Right cardiac atrium (tissue), 5 donors: ENCODE data around the gene CPLANE1. TPM values are rescaled to one million over a fixed set of nuclear protein-coding genes. Genes with fewer than 3 reads are reported as not detected.
"Not testable (repeated sequence)": the region's sequence is repeated elsewhere in the genome, so short reads cannot be mapped to it uniquely, and the experiment has no call there.

Source experiments
- ATAC-seq, 2 donors: fragments of 200-7000 bp; cut with Tn5 transposase; one replicate each; pipeline versions ENCODE4 v1.8.0 to v1.9.1; 2020; ENCODE audit warnings: moderate library complexity in 2 of 2, mild to moderate bottlenecking in 1 of 2
- DNase-seq, 3 donors: peaks; one replicate each; pipeline ENCODE4 v3.0.0-alpha.2; 2020
- H3K27ac ChIP-seq: one replicate; pipeline ENCODE4 v1.5.1; 2013; ENCODE audit warnings: mild to moderate bottlenecking, low read length, control low read depth, moderate library complexity
- H3K27me3 ChIP-seq: one replicate; pipeline ENCODE4 v1.6.1; 2013; ENCODE audit not compliant: control insufficient read depth, insufficient read depth
- H3K4me1 ChIP-seq: one replicate; pipeline ENCODE4 v1.6.1; 2013; ENCODE audit warnings: low read length; ENCODE audit not compliant: control insufficient read depth, insufficient read depth
- H3K4me3 ChIP-seq: one replicate; pipeline ENCODE4 v1.5.1; 2013; ENCODE audit warnings: low read length, control low read depth
- H3K9me3 ChIP-seq: one replicate; pipeline ENCODE4 v1.6.1; 2013; ENCODE audit warnings: low read length; ENCODE audit not compliant: control insufficient read depth
- WGBS: extraction: QIAGEN DNeasy Blood & Tissue Kit; methylation state at CpG from one replicate; pipeline ENCODE4 v1.1.7; 2013; 5-methylcytosine and 5-hydroxymethylcytosine counted together
- intact Hi-C, 4 donors: fragments of 100-400 bp; cut with DNase I; formaldehyde crosslinking; loops; one replicate each; pipeline versions ENCODE4 v1.11.0 to v1.14.0; 2022 to 2023
- polyA plus RNA-seq: library from polyadenylated mRNA; stranded (reverse); fragments of 200-250 nt; gene quantifications from one replicate; pipeline ENCODE4 v1.2.3, GENCODE V29; 2013
- total RNA-seq, 4 donors: library from RNA; stranded (reverse); fragmentation: NEBNext Ultra II Directional; extraction: Animal tissue kit (Norgen Biotek cat#: 25700); gene quantifications; one replicate each; pipeline ENCODE4 v1.2.1, GENCODE V29; 2021
- donor health status: healthy with polysubstance abuse.
- donor health status: DM: no; HTN: yes; CAD: no.
- donor health status: DM: no; HTN: no; CAD: no.
- donor health status: DM: no; HTN: yes; CAD: no; lungs with severe emphysema.
- donor health status: DM: yes; HTN: yes; CAD: no.

CPLANE1 gene
- total and polyA plus RNA-seq, 5 donors = 2.3 to 12.4 (median 9.9) TPM

DNA sequence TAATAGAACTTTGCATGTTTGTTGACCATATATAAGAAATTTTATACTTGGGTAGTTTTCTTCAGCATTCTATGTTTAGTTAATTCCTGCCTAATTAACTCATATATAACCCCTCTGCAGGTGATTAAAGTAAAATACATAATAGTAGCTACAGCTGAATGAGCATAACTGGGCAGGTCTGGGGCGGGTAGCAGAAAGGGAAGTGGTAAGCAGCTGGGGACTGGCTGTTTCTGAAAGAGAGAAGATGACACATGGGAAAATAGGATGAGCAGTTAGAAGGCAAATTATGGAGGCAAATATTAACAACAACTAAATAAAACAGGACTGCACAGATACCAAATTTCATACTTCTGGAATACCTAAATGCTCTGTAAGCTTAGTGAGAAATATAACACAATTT, 128.1 kb downstream of the CPLANE1 start:
- ATAC-seq (no peak), DNase-seq (no peak)
- H3K27ac ChIP-seq = no peak overlapping the region
- H3K4me1 ChIP-seq = no peaks in the 10 kb centered on the region
- intact Hi-C loops = no loop called here
- H3K9me3 ChIP-seq = peaks cover 2% of the 10 kb centered on the region
- no peak overlapping the region for H3K4me3 ChIP-seq
- 81% methylated on average over 1 of the region's 1 CpG for WGBS
- H3K27me3 ChIP-seq = no peaks in the 10 kb centered on the region

GRCh38 chr5:37120270-37120669, 128.9 kb downstream of the CPLANE1 start:
- Histone ChIP-seq H3K4me1 (no peaks in the 10 kb centered on the region), H3K4me3 (no peak overlapping the region), H3K27ac (no peak overlapping the region), H3K27me3 (no peaks in the 10 kb centered on the region), H3K9me3 (peaks cover 2% of the 10 kb centered on the region)
- 93% methylated on average over 5 of the region's 5 CpGs for WGBS
- no peak for DNase-seq
- intact Hi-C loops = no loop called here
- ATAC-seq = no peak

GRCh38 chr5:37116359-37116758, 132.8 kb downstream of the CPLANE1 start:
- no peak for ATAC-seq
- DNase-seq = no peak
- intact Hi-C loops = no loop called here
- 83% methylated on average over 6 of the region's 6 CpGs for whole genome bisulfite sequencing
- Histone ChIP-seq H3K4me3 (no peak overlapping the region), H3K27me3 (no peaks in the 10 kb centered on the region), H3K9me3 (peaks cover 2% of the 10 kb centered on the region), H3K27ac (no peak overlapping the region), H3K4me1 (no peaks in the 10 kb centered on the region)

DNA sequence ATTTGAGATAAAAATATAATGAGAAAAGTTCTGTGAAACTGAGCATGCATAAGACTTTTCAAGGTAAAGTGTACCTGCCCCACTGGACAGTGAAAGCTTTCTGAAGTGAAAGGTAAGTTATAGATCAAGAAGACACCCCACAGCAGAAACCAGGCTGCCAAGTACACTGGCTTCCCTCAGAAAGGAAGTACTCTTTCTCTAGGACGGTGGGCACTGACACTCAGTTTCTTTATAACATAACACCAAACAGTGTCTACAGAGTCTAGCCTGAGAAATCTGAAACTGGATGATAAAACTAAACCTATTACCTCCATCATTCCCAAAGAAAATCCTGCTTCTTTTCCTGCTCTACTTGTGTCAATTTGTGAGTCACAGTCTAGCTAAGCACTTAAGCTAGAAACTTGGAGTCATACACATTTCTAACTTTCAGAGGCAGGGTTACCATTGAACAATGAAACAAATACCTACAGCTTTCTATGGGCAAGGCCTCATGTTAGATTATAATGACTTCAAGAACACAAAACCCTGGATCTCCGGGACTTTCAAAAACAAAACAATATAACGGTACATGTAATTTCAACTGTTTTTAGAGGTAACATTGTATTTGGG, 136.7 kb downstream of the CPLANE1 start:
- DNase-seq (no peak), ATAC-seq (no peak)
- intact Hi-C loops = no loop called here
- Histone ChIP-seq H3K27ac (no peak overlapping the region), H3K4me1 (no peaks in the 10 kb centered on the region), H3K9me3 (peaks cover 1% of the 10 kb centered on the region), H3K27me3 (no peaks in the 10 kb centered on the region), H3K4me3 (no peak overlapping the region)
- 91% methylated on average over 3 of the region's 3 CpGs for WGBS

GRCh38 chr5:37111426-37112382, 137.5 kb downstream of the CPLANE1 start:
- WGBS = 85% methylated on average over 4 of the region's 4 CpGs
- Histone ChIP-seq H3K9me3 (no peaks in the 10 kb centered on the region), H3K27ac (no peak overlapping the region), H3K4me3 (no peak overlapping the region), H3K4me1 (no peaks in the 10 kb centered on the region), H3K27me3 (no peaks in the 10 kb centered on the region)
- DNase-seq (no peak), ATAC-seq (no peak)
- intact Hi-C loops = no loop called here

DNA sequence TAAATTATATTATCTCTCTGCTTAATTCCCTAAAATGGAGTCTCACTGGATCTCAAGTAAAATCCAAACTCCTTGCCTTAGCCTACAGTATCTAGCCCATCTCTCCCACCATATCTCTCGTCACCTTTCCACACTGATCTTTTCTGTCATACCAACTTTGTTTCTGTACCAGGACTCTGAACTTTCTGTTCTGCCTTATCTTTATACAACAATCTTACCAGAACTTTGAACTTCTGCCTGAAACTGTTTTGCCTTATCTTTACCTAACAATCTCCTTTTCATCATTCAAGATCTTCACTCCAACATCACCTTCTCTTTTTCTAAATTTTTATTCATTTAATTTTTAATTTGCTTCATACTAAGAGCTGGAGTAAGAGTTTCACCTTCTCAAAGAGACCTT, 139.0 kb downstream of the CPLANE1 start:
- DNase-seq (no peak), ATAC-seq (no peak)
- H3K4me3 ChIP-seq = no peak overlapping the region
- 98% methylated on average over 1 of the region's 1 CpG for WGBS
- intact Hi-C loops = no loop called here
- H3K9me3 ChIP-seq = no peaks in the 10 kb centered on the region
- H3K4me1 ChIP-seq = no peaks in the 10 kb centered on the region
- no peak overlapping the region for H3K27ac ChIP-seq
- H3K27me3 ChIP-seq = no peaks in the 10 kb centered on the region

DNA sequence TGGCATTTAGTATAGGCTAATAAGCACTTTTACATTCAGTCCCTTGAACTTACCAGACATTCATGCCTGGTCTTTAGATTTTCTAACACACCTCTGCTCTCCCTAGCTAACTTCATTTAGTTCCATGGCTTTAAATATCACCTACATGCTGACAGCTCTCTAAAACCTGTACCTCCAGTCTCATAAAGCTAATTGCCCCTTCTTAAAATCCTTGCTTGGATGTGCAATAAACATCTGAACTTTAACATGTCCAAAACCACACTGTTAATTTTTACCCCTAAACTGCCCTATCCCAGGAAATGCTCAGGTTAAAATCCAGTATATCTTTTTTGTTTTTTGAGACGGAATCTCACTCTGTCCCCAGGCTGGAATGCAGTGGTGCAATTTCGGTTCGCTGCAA, 139.8 kb downstream of the CPLANE1 start:
- Histone ChIP-seq H3K9me3 (no peaks in the 10 kb centered on the region), H3K27ac (no peak overlapping the region), H3K4me3 (no peak overlapping the region), H3K27me3 (no peaks in the 10 kb centered on the region), H3K4me1 (no peaks in the 10 kb centered on the region)
- no peak for DNase-seq
- ATAC-seq = no peak
- intact Hi-C loops = no loop called here
- 97% methylated on average over 3 of the region's 3 CpGs for WGBS

GRCh38 chr5:37103302-37103701, 145.9 kb downstream of the CPLANE1 start:
- Histone ChIP-seq H3K27me3 (no peaks in the 10 kb centered on the region), H3K4me3 (no peak overlapping the region), H3K9me3 (no peaks in the 10 kb centered on the region), H3K27ac (no peak overlapping the region), H3K4me1 (no peaks in the 10 kb centered on the region)
- ATAC-seq = no peak
- no peak for DNase-seq
- WGBS = 97% methylated on average over 2 of the region's 2 CpGs
- intact Hi-C loops = no loop called here

DNA sequence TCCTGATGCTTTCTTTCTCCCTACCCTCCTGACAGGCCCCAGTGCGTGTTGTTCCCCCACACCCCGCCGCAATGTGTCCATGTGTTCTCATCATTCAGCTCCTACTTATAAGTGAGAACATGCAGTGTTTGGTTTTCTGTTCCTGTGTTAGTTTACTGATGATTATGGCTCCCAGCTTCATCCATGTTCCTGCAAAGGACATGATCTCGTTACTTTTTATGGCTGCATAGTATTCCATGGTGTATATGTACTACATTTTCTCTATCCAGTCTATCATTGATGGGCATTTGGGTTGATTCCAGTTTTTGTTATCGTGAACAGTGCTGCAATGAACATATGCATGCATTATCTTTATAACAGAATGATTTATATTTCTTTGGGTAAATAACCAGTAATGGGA, 149.9 kb downstream of the CPLANE1 start:
- DNase-seq, intact Hi-C loops, H3K4me1 ChIP-seq, H3K27me3 ChIP-seq, ATAC-seq, H3K9me3 ChIP-seq, H3K4me3 ChIP-seq, H3K27ac ChIP-seq: not testable (repeated sequence)
- WGBS = over 99% methylated on average over 5 of the region's 5 CpGs

DNA sequence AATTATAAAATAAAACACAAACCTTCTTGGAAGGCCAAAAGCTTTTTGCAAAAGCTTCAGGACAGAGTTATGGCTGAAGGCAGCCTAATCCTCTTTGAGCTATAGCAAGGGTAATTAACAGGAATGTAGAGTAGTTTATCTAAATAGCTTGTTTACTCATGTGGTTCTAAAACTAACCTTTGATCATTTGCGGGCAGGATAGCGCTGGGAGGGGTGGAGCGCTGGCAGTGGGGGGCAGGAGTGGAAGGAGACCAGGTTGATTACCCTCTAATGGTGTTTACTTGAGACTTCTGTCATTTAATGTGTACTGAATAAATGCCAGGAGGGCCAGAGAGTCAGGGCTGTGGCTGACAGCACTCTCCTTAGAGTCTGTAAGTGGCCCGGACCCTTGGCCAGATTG, 155.4 kb downstream of the CPLANE1 start:
- H3K4me1 ChIP-seq, H3K27ac ChIP-seq, ATAC-seq, H3K4me3 ChIP-seq, DNase-seq, H3K27me3 ChIP-seq, H3K9me3 ChIP-seq, intact Hi-C loops: not testable (repeated sequence)
- WGBS = 70% methylated on average over 4 of the region's 4 CpGs

DNA sequence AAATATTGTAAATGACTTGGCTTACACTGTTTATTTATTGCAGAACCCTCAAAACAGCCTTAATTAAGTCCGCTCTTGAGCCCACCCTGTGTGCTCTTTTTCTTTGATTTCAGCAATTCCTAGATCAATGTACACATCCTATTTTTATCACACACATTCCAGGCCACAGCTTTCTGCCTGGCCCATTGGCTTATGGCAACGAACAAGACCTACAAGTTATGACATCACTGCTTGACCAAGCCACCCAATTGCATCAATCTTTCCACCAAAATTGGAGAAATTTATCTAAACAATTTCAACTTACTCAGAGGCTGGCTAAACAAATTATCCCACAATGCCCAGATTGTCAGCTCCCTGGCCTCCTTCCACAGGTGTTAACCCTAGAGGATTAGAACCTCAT, 158.4 kb downstream of the CPLANE1 start:
- ATAC-seq (no peak), DNase-seq (no peak)
- intact Hi-C loops = no loop called here
- Histone ChIP-seq H3K27ac (no peak overlapping the region), H3K27me3 (no peaks in the 10 kb centered on the region), H3K4me3 (no peak overlapping the region), H3K4me1 (no peaks in the 10 kb centered on the region), H3K9me3 (peaks cover 3% of the 10 kb centered on the region)
- 85% methylated on average over 2 of the region's 2 CpGs for WGBS
